OCI-LY1 (cell line): ENCODE measurements around the gene PCBD1.

Experiments used
- H2AFZ ChIP-seq: fragments of 200-600 bp; sonication (generic), shearing (Covaris generic); 2 replicates; pipeline ENCODE4 v1.6.0; 2014; ENCODE audit warnings: antibody characterized with exemption, mild to moderate bottlenecking, low read length
- H3F3A ChIP-seq: fragments of 200-600 bp; sonication (generic), shearing (Covaris generic); 2 replicates; pipeline ENCODE4 v1.6.0; 2014; ENCODE audit warnings: mild to moderate bottlenecking, antibody characterized with exemption, low read length, moderate library complexity; ENCODE audit not compliant: insufficient read depth
- H3K27ac ChIP-seq: fragments of 200-600 bp; sonication (generic); 2 replicates; pipeline ENCODE4 v1.5.1; 2014; ENCODE audit warnings: low read length, mixed run types, mild to moderate bottlenecking, low read depth; ENCODE audit not compliant: poor library complexity, severe bottlenecking
- H3K27me3 ChIP-seq: fragments of 200-600 bp; sonication (generic); 2 replicates; pipeline ENCODE4 v1.6.0; 2014; ENCODE audit warnings: antibody characterized with exemption, mild to moderate bottlenecking, low read length, moderate library complexity; ENCODE audit not compliant: insufficient read depth
- H3K36me3 ChIP-seq: fragments of 200-600 bp; sonication (generic); 2 replicates; pipeline ENCODE4 v1.6.1; 2014; ENCODE audit warnings: mild to moderate bottlenecking, antibody characterized with exemption, low read length, moderate library complexity, mixed read lengths; ENCODE audit not compliant: insufficient read depth
- H3K4me1 ChIP-seq: fragments of 200-600 bp; sonication (generic); 2 replicates; pipeline ENCODE4 v1.5.1; 2014; ENCODE audit warnings: mild to moderate bottlenecking, low read length, moderate library complexity; ENCODE audit not compliant: insufficient read depth, severe bottlenecking
- H3K4me2 ChIP-seq: fragments of 200-600 bp; sonication (generic), shearing (Covaris generic); 2 replicates; pipeline ENCODE4 v1.6.1; 2014; ENCODE audit warnings: low read length
- H3K4me3 ChIP-seq: fragments of 200-600 bp; sonication (generic); 2 replicates; pipeline ENCODE4 v1.5.1; 2014; ENCODE audit warnings: low read length, low read depth, mild to moderate bottlenecking, mixed read lengths; ENCODE audit not compliant: poor library complexity, severe bottlenecking
- H3K79me2 ChIP-seq: fragments of 200-600 bp; shearing (Covaris generic); 2 replicates; pipeline ENCODE4 v1.6.1; 2016; ENCODE audit warnings: mixed run types, low read length, mixed read lengths; ENCODE audit not compliant: insufficient read depth
- H3K9ac ChIP-seq: fragments of 200-600 bp; sonication (generic), shearing (Covaris generic); 2 replicates; pipeline ENCODE4 v1.6.1; 2014; ENCODE audit warnings: mild to moderate bottlenecking, low read length, mixed read lengths
- H3K9me2 ChIP-seq: fragments of 200-600 bp; sonication (generic), shearing (Covaris generic); 2 replicates; pipeline ENCODE4 v1.6.1; 2014; ENCODE audit warnings: low read depth, mild to moderate bottlenecking, low read length, mixed read lengths
- H3K9me3 ChIP-seq: fragments of 200-600 bp; shearing (Covaris generic); 2 replicates; pipeline ENCODE4 v1.6.1; 2014; ENCODE audit warnings: low read length, mixed read lengths
- H4K20me1 ChIP-seq: fragments of 200-600 bp; sonication (generic), shearing (Covaris generic); 2 replicates; pipeline ENCODE4 v1.6.0; 2016; ENCODE audit warnings: mild to moderate bottlenecking, low read length; ENCODE audit not compliant: insufficient read depth
- EZH2 ChIP-seq: fragments of 200-600 bp; sonication (generic), shearing (Covaris generic); IDR thresholded peaks from 2 replicates; pipeline ENCODE4 v1.8.0; 2017; ENCODE audit warnings: borderline replicate concordance, mixed run types, mild to moderate bottlenecking, antibody characterized with exemption, low read length, moderate library complexity, mixed read lengths
- TF ChIP-seq, protein P1 (sequence below): fragments of 200-600 bp; sonication (generic), shearing (Covaris generic); IDR thresholded peaks from 2 replicates; pipeline ENCODE4 v1.5.1; 2017; ENCODE audit warnings: mild to moderate bottlenecking, antibody characterized with exemption, low read length, moderate library complexity, mixed read lengths

Gene PCBD1

DNA sequence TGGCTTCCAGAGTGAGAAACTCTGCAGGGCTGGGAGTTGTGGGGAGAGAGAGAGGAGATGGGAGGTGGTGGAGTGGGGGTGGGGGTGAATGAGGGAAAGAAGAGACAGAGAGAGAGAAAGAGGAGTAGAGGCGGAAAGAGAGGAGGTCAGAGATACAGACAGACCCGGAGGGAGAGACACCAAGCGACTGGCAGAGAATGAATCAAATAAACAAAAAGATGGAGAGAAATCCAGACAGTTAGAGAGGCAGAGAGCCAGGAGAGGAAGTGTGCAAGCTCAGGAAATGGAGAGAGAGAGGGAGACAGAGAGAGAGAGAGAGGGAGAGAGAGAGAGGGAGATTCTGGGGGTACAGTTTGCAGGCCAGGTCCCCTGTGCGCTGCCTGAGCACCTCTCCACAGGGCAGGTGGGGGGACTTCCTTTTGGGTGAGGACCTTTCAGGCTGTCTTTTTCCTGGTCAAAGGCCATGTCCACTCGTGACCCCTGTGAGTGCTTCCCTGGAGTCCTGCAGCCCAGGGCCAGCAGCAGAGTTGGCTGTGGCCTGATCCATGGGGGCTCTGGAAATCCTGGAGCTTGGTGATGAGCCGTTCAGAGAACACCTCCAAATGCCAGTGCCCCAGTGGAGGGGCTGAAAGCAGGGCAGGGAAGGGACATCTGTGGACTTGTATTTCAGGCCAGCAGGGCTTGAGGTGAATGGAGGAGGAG, 25.0 kb upstream of the PCBD1 start:
- H3K79me2 ChIP-seq: no peaks in the 10 kb centered on the region
- no peaks in the 10 kb centered on the region for H3F3A ChIP-seq

DNA sequence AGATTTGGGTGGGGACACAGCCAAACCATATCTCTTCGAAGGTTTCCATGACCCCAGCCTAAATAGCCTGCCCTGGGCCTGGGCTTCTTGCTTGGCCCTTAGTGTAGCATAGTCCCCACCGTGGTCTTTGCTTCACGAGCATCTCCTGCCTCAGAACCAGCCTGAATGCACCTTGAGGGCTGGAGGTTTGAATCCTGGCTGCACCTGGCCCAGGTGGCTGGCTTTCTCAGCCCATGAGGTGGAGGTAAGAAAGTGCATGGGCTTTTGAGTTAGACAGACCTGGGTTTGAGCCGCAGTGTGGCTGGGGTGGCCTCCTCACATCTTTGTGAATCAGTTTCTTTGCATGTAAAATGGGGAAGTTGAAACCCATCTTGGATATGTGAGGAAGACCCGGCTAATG, 24.2 kb upstream of the PCBD1 start:
- Histone ChIP-seq H4K20me1 (no peaks in the 10 kb centered on the region), H2AFZ (no peak overlapping the region), H3K9me3 (no peaks in the 10 kb centered on the region), H3F3A (no peaks in the 10 kb centered on the region), H3K27ac (no peak overlapping the region), H3K27me3 (peaks cover 4% of the 10 kb centered on the region), H3K79me2 (no peaks in the 10 kb centered on the region), H3K36me3 (no peaks in the 10 kb centered on the region), H3K4me1 (no peaks in the 10 kb centered on the region), H3K4me2 (no peak overlapping the region), H3K4me3 (no peak overlapping the region), H3K9ac (no peak overlapping the region), H3K9me2 (no peaks in the 10 kb centered on the region)
- TF ChIP-seq, protein P1, sequence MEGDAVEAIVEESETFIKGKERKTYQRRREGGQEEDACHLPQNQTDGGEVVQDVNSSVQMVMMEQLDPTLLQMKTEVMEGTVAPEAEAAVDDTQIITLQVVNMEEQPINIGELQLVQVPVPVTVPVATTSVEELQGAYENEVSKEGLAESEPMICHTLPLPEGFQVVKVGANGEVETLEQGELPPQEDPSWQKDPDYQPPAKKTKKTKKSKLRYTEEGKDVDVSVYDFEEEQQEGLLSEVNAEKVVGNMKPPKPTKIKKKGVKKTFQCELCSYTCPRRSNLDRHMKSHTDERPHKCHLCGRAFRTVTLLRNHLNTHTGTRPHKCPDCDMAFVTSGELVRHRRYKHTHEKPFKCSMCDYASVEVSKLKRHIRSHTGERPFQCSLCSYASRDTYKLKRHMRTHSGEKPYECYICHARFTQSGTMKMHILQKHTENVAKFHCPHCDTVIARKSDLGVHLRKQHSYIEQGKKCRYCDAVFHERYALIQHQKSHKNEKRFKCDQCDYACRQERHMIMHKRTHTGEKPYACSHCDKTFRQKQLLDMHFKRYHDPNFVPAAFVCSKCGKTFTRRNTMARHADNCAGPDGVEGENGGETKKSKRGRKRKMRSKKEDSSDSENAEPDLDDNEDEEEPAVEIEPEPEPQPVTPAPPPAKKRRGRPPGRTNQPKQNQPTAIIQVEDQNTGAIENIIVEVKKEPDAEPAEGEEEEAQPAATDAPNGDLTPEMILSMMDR: no peak
- TF ChIP-seq EZH2: no peak

More for the DNA sequence above, 25.0 kb upstream of the PCBD1 start:
- Histone ChIP-seq H2AFZ (no peak overlapping the region), H3K36me3 (no peaks in the 10 kb centered on the region), H3K4me2 (no peak overlapping the region), H3K27ac (no peak overlapping the region), H3K4me1 (no peaks in the 10 kb centered on the region), H3K9me2 (no peaks in the 10 kb centered on the region), H3K27me3 (peaks cover 4% of the 10 kb centered on the region), H3K9me3 (no peaks in the 10 kb centered on the region), H3K9ac (no peak overlapping the region), H3K4me3 (no peak overlapping the region), H4K20me1 (no peaks in the 10 kb centered on the region)
- no peak for TF ChIP-seq EZH2
- TF ChIP-seq, protein P1: no peak

DNA sequence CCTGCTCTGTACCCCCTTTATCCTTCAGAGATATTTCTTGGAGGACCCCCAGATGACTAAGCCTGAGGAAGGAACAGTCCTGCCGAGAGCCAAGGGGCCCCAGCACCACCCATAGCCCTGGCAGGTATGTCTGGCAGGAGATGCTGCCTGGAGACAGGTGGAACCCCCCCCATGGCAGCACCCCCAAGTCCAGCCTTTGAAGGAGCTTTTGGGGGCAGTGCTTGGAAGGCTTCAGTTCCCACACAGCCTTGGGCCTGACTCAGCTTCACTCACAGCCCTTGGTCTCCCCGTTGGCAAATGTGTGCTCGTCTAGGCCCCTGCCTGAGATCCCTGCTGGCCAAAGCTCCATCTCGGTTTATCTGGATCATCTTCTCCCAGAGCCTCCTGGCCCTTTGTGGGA, 23.0 kb upstream of the PCBD1 start:
- Histone ChIP-seq H3K4me1 (no peaks in the 10 kb centered on the region), H3F3A (no peaks in the 10 kb centered on the region), H3K9me2 (no peaks in the 10 kb centered on the region), H3K36me3 (no peaks in the 10 kb centered on the region), H3K27ac (no peak overlapping the region), H2AFZ (no peak overlapping the region), H3K9ac (no peak overlapping the region), H3K4me3 (no peak overlapping the region), H3K79me2 (no peaks in the 10 kb centered on the region), H3K4me2 (no peak overlapping the region), H3K9me3 (no peaks in the 10 kb centered on the region), H4K20me1 (no peaks in the 10 kb centered on the region), H3K27me3 (peaks cover 4% of the 10 kb centered on the region)
- TF ChIP-seq EZH2: no peak
- TF ChIP-seq, protein P1: no peak
